HG02763 (cell line): ENCODE data around the gene ARSB.
"Not testable (repeated sequence)": the region's sequence is repeated elsewhere in the genome, so short reads cannot be mapped to it uniquely, and the experiment has no call there.

Experiments
- ATAC-seq: cut with Tn5 transposase; IDR thresholded peaks from one replicate; pipeline ENCODE4 v1.9.1; 2021; ENCODE audit warnings: mild to moderate bottlenecking, moderate library complexity; ENCODE audit not compliant: unreplicated experiment

The ARSB gene

GRCh38 chr5:78851891-78852290 lies 133.2 kb downstream of the ARSB start:
- ATAC-seq = not testable (repeated sequence)

- ATAC-seq = no peak
Measured at GRCh38 chr5:78845470-78845869, 139.6 kb downstream of the ARSB start.

GRCh38 chr5:78843436-78843835 lies 141.7 kb downstream of the ARSB start:
- no peak for ATAC-seq

GRCh38 chr5:78841767-78842166 lies 143.3 kb downstream of the ARSB start:
- ATAC-seq = no peak

- no peak for ATAC-seq
Measured at GRCh38 chr5:78838753-78839152, 146.4 kb downstream of the ARSB start.

GRCh38 chr5:78837836-78838235 lies 147.3 kb downstream of the ARSB start:
- ATAC-seq = no peak

- ATAC-seq = no peak
Measured at GRCh38 chr5:78835176-78835575, 149.9 kb downstream of the ARSB start.

GRCh38 chr5:78833284-78833683 lies 151.8 kb downstream of the ARSB start:
- no peak for ATAC-seq

- no peak for ATAC-seq
Measured at GRCh38 chr5:78830528-78831046, 154.5 kb downstream of the ARSB start.

- no peak for ATAC-seq
Measured at GRCh38 chr5:78829811-78830527, 155.1 kb downstream of the ARSB start.

GRCh38 chr5:78827725-78828124 lies 157.4 kb downstream of the ARSB start:
- no peak for ATAC-seq

- no peak for ATAC-seq
Measured at GRCh38 chr5:78824831-78825281, 160.3 kb downstream of the ARSB start.

GRCh38 chr5:78823196-78823595 lies 161.9 kb downstream of the ARSB start:
- no peak for ATAC-seq

- no peak for ATAC-seq
Measured at GRCh38 chr5:78821536-78822021, 163.5 kb downstream of the ARSB start.

- no peak for ATAC-seq
Measured at GRCh38 chr5:78819707-78820106, 165.4 kb downstream of the ARSB start.

- ATAC-seq = no peak
Measured at GRCh38 chr5:78819166-78819565, 165.9 kb downstream of the ARSB start.

GRCh38 chr5:78816143-78816765 lies 168.9 kb downstream of the ARSB start:
- no peak for ATAC-seq

GRCh38 chr5:78813906-78814530 lies 171.1 kb downstream of the ARSB start:
- ATAC-seq = no peak

- no peak for ATAC-seq
Measured at GRCh38 chr5:78813286-78813685, 171.8 kb downstream of the ARSB start.

- ATAC-seq = no peak
Measured at GRCh38 chr5:78811866-78812265, 173.2 kb downstream of the ARSB start.

GRCh38 chr5:78811121-78811817 lies 173.8 kb downstream of the ARSB start:
- ATAC-seq = no peak
